Activated B cell treated with CpG ODN at 0.5 μM for 24 hours (primary cell): Measurements from ENCODE around the gene TSR1. TPM values are rescaled to one million over a fixed set of nuclear protein-coding genes. Genes with fewer than 3 reads are reported as not detected.

ENCODE experiments used
- ATAC-seq: fragments of 200-7000 bp; cut with Tn5 transposase; one replicate; pipeline ENCODE4 v1.10.0; 2021; ENCODE audit warnings: low read depth, mild to moderate bottlenecking, moderate library complexity
- CTCF ChIA-PET: fragments of 350-600 bp; sonication (Branson Sonifier 250); formaldehyde crosslinking; loops from one replicate; lab custom pipeline; 2021; ENCODE audit warnings: antibody characterized with exemption; lab: Charles Lee
- POLR2A ChIA-PET: fragments of 350-600 bp; sonication (Branson Sonifier 250); formaldehyde crosslinking; loops from one replicate; lab custom pipeline; 2021; ENCODE audit warnings: antibody characterized with exemption; lab: Charles Lee
- DNase-seq: peaks from one replicate; pipeline ENCODE4 v3.0.0; 2022
- H3K27ac Mint-ChIP-seq: one replicate; pipeline ENCODE4 v1.8.0; 2020; ENCODE audit warnings: mixed read lengths
- H3K27me3 Mint-ChIP-seq: one replicate; pipeline ENCODE4 v1.8.0; 2021; ENCODE audit warnings: mixed read lengths
- H3K36me3 Mint-ChIP-seq: one replicate; pipeline ENCODE4 v1.8.0; 2021; ENCODE audit warnings: low read depth, mixed read lengths
- H3K4me1 Mint-ChIP-seq: one replicate; pipeline ENCODE4 v1.8.0; 2021; ENCODE audit warnings: mixed read lengths
- H3K4me3 Mint-ChIP-seq: one replicate; pipeline ENCODE4 v1.8.0; 2020; ENCODE audit warnings: mild to moderate bottlenecking, mixed read lengths
- H3K9me3 Mint-ChIP-seq: one replicate; pipeline ENCODE4 v1.8.0; 2020; ENCODE audit warnings: mixed read lengths
- CTCF ChIP-seq: fragments of 200-600 bp; IDR thresholded peaks from one replicate; pipeline ENCODE4 v1.8.0; 2022; ENCODE audit warnings: antibody characterized with exemption, mild to moderate bottlenecking
- intact Hi-C: fragments of 100-400 bp; cut with micrococcal nuclease; formaldehyde crosslinking; loops from one replicate; pipeline ENCODE4 v1.15.1; 2024
- total RNA-seq: library from RNA; stranded (reverse); gene quantifications from 2 replicates; pipeline ENCODE4 v1.2.3, GENCODE V29; 2022

TSR1 gene
- total RNA-seq, 1 donor from 2014 or later, result 48.5 TPM

- CTCF ChIA-PET, result interaction anchor here (3.4 kb wide), 1 partner anchor 47 kb away, joined by 12 read pairs; no protein-coding TSS in a partner anchor
These were observed 33.4 kb upstream of the TSR1 start for GRCh38 chr17:2369551-2370210.

GRCh38 chr17:2369039-2369438 is 32.8 kb upstream of the TSR1 start:
- Mint-ChIP-seq H3K27ac (no peak overlapping the region), H3K4me1 (no peaks in the 10 kb centered on the region), H3K4me3 (no peak overlapping the region), H3K9me3 (no peaks in the 10 kb centered on the region), H3K36me3 (peaks cover 32% of the 10 kb centered on the region), H3K27me3 (no peaks in the 10 kb centered on the region)
- ChIA-PET CTCF (interaction anchor here (3.4 kb wide), 1 partner anchor 47 kb away, joined by 12 read pairs; no protein-coding TSS in a partner anchor), POLR2A (no interaction called here)
- no peak for TF ChIP-seq CTCF
- DNase-seq (no peak), ATAC-seq (no peak)
- intact Hi-C loops, result no loop called here

More at GRCh38 chr17:2369551-2370210, 33.4 kb upstream of the TSR1 start:
- no peaks in the 10 kb centered on the region for H3K27me3 Mint-ChIP-seq
- DNase-seq (no peak), ATAC-seq (no peak)
- TF ChIP-seq CTCF, result no peak
- H3K4me1 Mint-ChIP-seq, result no peaks in the 10 kb centered on the region
- H3K4me3 Mint-ChIP-seq, result no peak overlapping the region
- POLR2A ChIA-PET, result no interaction called here
- peaks cover 29% of the 10 kb centered on the region for H3K36me3 Mint-ChIP-seq
- H3K27ac Mint-ChIP-seq, result no peak overlapping the region
- intact Hi-C loops, result no loop called here
- H3K9me3 Mint-ChIP-seq, result no peaks in the 10 kb centered on the region

DNA sequence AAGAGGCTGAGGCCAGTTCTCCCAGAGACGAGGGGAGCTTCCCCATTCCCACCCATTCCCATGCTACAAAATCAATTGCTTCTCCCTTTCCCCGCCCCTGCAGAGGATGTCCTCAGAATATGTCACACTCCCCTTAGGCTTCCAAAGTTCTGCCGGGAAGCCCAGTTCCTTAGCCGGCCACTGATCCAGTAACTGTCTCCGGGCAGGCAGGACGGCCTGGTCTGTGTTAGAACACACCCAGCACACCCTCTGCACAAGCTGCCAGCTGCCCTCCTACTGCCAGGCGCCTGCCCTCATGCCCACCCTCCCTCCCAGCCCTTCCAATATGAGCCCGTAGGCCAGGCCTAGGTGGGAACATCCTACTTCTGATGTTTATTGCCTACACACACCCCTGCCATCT is 32.1 kb upstream of the TSR1 start:
- TF ChIP-seq CTCF, result no peak
- Mint-ChIP-seq H3K27ac (no peak overlapping the region), H3K36me3 (peaks cover 31% of the 10 kb centered on the region), H3K4me3 (no peak overlapping the region), H3K27me3 (no peaks in the 10 kb centered on the region), H3K9me3 (no peaks in the 10 kb centered on the region), H3K4me1 (no peaks in the 10 kb centered on the region)
- intact Hi-C loops, result no loop called here
- CTCF ChIA-PET, result interaction anchor here (3.4 kb wide), 1 partner anchor 48 kb away, joined by 12 read pairs; no protein-coding TSS in a partner anchor
- DNase-seq (no peak), ATAC-seq (no peak)
- POLR2A ChIA-PET, result no interaction called here

DNA sequence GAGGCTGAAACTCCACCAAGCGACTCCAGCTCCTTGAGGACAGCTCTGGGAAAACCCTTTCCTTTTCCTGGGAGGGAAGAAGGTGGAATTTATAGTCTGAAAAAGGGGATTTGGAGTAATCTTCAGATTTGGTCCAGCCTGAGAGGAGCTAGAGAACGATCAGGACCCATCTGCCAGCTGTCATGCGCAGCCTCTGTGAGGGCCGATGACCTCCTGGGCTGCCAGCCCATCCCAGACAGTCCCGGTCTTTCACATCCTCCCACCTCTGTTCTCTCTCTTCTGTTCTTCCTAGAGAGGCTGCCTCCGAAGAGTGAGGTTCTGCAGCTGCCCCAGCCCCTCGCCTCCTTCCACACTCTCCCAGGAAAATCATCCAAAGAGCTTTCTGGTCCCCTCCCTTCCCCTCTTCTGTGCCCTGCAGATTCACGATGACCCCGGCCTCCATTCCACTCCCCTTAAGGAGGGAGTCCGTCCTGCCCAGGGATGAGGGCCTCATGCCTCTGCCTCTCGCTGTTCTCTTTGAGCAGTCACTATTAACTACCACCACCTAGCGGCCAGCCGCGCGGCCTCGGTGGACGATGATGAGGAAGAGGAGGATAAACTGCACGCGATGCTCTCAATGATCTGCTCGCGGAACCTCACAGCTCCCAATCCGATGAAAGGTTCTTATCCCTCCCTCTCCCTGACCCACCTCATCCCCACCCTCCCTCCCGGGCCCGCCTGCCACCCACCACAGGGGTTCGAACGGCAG is 30.7 kb upstream of the TSR1 start:
- CTCF ChIA-PET, result no interaction called here
- no peak for DNase-seq
- H3K27me3 Mint-ChIP-seq, result no peaks in the 10 kb centered on the region

More for the DNA sequence above, 30.7 kb upstream of the TSR1 start:
- H3K4me3 Mint-ChIP-seq, result no peak overlapping the region
- POLR2A ChIA-PET, result no interaction called here
- no peak overlapping the region for H3K27ac Mint-ChIP-seq
- ATAC-seq, result no peak
- intact Hi-C loops, result no loop called here
- no peaks in the 10 kb centered on the region for H3K4me1 Mint-ChIP-seq
- TF ChIP-seq CTCF, result no peak
- no peaks in the 10 kb centered on the region for H3K9me3 Mint-ChIP-seq
- H3K36me3 Mint-ChIP-seq, result peaks cover 33% of the 10 kb centered on the region
